Stimulated activated CD8-positive, alpha-beta memory T cell treated with anti-CD3 and anti-CD28 coated beads, Interleukin-7, amount 100 ng/mL, for 48 hours (primary cell): ENCODE measurements around the gene SLC35A5.
"Not testable (repeated sequence)": the region's sequence is repeated elsewhere in the genome, so short reads cannot be mapped to it uniquely, and the experiment has no call there.

Experiments used
- DNase-seq, 2 donors: peaks; one replicate each; pipeline ENCODE4 v3.0.0-alpha.2; 2020; ENCODE audit warnings: low read depth in 1 of 2; ENCODE audit errors: extremely low read depth in 1 of 2

The SLC35A5 gene, protein sequence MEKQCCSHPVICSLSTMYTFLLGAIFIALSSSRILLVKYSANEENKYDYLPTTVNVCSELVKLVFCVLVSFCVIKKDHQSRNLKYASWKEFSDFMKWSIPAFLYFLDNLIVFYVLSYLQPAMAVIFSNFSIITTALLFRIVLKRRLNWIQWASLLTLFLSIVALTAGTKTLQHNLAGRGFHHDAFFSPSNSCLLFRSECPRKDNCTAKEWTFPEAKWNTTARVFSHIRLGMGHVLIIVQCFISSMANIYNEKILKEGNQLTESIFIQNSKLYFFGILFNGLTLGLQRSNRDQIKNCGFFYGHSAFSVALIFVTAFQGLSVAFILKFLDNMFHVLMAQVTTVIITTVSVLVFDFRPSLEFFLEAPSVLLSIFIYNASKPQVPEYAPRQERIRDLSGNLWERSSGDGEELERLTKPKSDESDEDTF

DNA sequence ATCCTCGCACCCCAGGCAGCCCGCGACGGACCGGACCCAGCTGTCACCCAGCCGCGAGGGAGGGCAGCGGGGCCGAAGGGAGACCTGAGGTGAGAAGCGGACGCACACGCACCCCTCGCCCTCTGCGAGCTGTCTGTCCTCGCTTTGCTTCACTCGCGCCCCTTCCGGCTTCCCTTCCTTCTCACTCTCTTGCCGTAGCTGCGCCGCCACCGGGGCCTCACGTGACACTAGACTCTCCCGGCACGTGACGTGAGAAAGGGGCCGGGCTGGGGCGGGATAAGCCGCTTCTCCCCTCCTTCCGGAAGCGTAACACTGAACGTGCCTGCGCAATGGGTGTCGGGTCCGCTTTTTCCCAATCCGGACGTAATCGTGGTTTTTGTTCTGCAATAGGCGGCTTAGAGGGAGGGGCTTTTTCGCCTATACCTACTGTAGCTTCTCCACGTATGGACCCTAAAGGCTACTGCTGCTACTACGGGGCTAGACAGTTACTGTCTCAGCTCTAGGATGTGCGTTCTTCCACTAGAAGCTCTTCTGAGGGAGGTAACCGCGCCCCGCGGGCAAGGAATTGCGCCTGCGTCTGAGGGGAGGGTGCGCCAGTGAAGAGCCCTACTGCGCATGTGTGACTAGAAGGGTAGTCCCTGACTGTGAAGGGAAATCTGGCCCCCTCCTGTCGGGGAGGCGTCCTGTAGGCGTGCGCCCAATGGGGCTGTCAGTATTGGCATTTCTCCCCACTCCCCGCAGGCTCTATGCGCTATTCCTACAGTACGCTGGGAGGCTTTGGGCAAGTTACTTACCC is at the start of gene SLC35A5, which contains the start of gene ATG3:
Gene SLC35A5, plus strand, starts transcription at position 312 of the 796 bp plus-strand sequence. CDS start 1,359 bp downstream, outside the sequence.
Gene ATG3, minus strand, starts transcription at position 229 of the 796 bp plus-strand sequence. CDS start 434 bp downstream, outside the sequence.
- DNase-seq = peak; percentile 97 to 99

DNA sequence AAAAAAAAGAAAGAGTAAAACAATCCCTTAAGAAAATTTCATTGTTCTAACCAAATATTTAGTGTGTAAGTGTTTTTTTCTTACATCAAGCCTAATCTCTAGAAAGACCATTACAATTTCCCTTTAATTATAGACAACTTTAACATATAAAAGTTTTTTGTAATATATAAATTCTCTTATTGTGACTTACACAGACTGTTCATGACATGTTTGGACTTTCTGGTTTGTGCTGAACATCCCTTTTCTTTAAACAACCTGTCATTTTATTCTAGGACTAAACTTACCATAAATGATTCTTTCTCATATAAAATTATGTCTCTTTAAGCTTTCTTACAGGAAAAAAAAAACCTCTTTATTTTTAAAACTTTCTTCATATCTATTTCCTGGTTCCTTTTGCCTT is 49.5 kb upstream of the SLC35A5 start:
- DNase-seq = no peak

DNA sequence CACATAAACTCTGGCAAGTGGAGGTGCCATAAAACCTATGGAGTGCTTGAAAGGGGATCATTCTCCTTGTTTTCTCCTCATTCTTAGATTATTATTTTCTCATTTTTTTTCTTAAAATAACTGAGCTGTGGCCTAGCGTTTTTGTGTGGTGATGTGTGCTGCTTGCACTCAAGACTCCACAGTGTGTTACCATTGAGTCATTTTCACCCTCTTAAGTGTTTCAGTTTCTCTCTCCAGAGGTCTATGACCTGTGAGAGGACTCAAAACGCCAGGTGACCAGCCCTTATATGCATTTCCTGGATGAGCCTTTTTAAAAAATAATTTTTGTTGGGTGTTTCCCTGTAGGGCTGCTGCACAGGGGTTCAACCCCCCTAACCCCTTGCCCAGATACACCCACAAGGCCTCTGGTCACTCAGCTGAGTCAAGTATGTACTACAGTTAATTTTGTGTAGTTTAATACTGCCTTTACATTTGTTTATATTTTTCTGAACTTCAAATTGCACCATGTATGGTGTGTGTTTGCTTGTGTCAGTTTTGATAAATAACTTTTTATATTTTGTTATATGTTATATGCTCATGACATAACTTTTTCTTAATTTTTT is 47.2 kb upstream of the SLC35A5 start:
- DNase-seq = no peak

DNA sequence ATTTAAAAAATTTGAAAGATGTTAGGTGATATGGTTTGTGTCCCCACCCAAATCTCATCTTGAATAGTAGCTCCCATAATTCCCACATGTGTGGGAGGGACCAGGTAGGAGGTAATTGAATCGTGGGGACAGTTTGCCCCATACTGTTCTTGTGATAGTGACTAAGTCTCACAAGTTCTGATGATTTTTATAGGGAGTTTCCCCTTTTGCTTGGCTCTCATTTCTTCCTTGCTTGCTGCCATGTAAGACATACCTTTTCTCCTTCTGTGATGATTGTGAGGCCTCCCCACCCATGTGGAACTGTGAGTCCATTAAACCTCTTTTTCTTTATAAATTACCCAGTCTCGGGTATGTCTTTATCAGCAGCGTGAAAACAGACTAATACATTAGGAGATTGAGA is 42.9 kb upstream of the SLC35A5 start:
- not testable (repeated sequence) for DNase-seq

DNA sequence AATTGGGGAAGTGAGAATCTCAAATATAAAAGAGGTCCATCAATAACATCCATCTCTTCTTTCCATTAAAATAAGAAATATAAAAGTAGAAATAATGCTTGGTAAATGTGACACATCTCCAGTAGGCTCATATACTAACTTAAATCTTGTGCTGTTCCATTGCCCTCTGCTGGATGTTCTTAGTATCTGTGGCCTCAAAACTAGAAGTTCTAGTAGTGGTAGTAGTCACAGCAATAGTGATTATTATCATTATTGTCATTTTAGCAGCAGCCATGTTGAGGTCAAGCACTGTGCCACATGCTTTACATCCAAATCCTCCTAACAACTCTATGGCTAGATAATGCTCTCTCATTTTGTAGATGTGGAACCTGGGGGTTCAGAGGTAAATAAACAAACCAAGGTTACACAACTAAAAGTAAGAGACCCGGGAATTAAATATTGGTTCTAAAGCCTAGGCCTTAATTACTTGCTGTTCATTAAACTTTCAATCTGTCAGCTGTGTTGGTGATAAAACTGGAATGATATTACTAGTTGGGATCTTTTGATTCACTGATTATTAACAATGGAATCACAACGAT is 42.3 kb upstream of the SLC35A5 start:
- no peak for DNase-seq

DNA sequence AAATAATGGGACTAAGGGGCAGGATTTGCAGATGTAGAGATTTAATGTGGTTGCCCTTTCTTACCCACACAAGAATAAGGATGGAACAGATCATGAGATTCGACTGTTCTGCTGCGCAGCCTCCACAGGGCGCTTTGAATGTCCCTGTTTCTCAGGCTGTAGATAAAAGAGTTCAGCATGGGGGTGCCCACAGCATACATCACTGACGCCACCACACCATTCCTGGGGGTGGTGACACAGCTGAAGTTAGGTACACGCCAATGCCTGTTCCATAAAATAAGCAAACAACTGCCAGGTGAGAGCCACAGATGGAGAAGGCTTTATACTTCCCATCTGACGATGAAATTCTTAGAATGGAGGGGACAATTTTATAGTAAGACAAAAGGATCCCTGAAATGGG is 37.7 kb upstream of the SLC35A5 start:
- DNase-seq = not testable (repeated sequence)

DNA sequence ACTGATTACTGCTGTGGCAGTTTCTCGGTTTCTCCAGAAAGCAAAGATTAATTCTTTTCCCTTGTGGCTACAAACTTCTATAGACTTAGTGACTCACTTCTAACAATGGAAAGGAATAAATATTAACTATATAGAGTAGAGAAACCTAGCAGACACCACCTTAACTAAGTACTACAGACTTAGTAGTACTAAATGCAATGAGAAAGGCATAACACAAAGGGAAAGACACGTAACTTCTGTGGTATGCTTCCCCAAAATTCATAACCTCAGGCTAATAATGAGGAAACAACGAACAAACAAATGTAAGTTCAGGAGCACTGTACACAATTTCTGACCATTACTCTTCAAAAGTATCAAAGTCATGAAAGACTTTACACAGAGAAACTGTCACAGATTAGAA is 31.3 kb upstream of the SLC35A5 start:
- no peak for DNase-seq

DNA sequence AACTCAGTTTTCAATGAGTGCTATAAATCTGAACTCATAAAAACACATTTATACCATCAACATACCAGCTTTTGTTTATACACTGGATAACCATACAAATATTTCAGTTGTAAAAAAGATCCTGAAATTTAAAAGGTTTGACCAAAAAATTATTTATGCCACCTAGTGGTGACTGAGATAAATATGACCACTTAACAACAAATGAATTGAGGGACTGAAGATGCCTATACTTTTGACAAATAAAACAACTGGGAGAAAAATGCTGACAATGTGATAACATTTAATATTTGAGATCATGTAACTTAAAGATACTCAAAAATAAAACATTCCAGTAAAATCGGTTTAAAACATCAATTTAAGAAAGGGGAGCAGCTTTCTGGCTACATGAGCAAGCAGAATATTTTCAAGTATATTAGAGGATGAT is 30.5 kb upstream of the SLC35A5 start:
- no peak for DNase-seq

DNA sequence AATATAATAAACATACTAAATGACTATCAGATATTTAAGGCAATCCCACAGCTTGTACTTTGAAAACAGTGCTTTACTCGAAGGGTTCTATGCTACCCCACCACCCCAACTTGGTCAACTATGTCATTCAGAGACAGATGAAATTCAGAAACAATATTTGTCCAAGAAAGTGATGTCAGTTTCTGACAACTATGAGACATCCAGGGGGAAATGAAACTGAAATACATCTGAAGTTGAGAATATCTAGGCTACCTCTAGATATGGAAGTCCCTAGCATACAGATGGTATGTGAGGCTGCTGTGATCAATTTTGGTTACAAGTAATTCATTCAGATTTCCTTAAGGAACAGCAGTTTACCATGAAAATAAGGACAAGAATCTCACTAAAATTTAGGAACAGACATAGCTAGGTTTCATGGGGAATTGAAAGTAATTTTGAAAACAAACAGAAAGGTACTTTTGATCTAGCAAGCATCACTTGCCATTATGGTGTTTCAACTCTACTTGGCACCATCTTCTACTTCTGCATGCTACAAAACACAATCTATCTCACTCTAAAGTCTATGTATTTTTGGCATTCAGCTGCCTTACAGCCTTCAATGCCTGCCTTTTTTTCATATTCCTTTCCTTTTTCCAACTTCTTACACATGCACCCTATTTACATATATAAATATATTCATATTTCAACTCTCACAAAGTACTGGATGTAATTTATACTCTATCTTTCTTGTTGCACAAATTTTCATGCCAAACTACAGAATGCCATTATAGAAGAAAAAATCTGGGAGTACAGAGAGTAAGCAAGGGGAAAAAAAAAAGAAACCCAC is 21.8 kb upstream of the SLC35A5 start:
- DNase-seq = no peak

DNA sequence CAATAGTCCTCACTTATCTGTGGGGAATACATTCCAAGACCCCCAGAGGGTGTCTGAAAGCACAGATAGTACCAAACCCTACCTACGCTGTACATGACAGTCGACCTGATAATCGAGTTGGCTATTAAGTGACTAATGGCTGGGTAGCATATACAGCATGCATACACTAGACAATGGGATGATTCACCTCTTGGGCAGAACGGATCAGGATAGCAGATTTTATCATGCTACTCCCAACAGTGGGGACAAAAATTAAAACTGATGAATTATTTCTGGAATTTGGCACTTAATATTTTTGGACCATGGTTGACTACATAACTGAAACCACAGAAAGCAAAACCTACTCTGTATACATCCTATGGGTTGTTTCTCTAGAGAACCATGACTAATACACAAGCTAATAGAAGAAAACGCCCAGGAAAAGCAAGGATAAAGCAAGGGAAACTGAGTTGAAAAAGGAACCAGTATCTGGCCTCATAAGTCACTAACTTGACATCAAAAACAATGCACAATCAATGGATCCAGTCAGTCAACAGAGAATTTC is 15.6 kb upstream of the SLC35A5 start:
- DNase-seq = no peak

DNA sequence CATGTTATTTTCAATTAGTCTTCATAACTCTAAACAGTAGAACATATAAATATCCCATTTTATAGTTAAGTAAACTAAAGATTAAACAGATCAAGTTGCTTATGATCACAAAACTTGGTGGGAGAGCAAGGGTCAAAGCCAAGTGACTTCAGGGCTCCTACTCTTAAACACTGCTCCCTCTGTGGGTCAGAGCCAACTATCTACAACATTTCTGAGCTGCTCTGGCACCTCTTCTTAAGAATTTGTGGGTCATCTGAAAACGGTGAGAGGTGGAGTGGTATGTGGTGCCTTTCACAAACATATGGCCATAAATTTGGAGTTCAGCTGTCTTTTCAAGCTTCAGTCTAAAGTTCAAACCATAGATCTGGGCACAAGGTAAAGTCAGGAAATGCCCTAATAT is 11.0 kb upstream of the SLC35A5 start:
- DNase-seq = no peak

DNA sequence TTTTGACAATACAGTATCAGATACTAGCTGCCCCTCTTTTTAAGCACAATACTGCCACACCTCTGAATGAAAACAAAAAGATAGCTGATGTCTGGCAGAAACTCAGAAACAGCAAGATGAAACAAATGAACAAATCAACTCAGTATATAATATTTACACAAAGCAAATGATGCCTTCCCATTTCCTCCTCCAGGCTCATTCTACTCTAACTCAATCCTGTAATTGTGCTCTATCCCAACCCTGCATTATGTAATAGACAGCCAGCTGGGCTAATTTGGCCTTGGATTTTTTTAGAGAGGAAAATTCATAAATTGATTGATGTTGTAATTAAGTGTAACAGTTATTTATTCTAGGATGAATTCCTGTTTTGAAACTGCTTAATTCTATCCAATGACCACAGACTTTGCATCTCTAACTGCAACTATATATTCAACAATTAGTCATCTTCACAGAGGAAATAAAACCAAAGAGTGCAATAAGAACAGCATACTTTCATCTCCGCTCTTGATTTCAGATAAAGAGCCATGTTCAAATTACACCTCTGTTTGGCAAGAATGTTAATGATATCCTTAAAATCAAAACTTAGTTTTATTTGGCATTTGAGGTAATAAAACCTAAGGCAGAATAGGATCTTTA is 6.2 kb upstream of the SLC35A5 start:
- DNase-seq = no peak

DNA sequence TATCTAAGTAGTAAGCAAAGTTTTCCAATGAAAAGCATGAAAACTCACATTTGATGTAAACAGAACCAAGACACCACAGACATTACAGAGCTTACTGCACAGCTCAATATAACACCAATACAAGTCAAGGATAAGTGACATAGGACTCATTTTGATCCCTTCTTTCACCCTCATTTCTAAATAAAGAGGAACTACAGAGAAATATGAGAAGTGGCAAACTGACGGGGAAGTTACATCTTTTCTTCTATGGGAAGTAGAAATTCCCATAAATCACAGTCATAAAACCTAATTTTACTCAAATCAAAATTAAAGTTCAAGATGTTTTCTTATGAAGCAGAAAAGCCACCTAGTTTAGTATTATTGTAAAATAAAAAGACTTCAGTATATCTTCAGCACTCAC is 3.9 kb upstream of the SLC35A5 start:
- DNase-seq = no peak

DNA sequence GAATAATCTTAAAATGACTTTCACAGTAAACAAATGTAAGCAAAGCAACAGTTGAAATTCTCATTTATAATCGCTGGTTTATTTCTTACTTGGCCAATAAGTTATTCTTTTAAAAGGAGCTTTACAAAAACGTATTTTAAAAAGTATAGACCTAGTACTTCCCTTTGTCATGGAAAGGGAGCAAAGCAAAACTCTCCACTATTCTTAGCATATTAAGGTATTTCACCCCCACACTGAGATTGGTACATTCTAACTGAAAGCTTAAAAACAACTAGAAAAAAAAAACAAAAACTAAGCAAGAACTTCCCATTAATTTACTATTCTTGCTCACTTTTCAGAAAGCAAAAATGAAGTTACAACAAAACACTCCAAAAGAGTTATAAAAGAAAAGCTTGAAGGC is 1.5 kb upstream of the SLC35A5 start:
- no peak for DNase-seq

DNA sequence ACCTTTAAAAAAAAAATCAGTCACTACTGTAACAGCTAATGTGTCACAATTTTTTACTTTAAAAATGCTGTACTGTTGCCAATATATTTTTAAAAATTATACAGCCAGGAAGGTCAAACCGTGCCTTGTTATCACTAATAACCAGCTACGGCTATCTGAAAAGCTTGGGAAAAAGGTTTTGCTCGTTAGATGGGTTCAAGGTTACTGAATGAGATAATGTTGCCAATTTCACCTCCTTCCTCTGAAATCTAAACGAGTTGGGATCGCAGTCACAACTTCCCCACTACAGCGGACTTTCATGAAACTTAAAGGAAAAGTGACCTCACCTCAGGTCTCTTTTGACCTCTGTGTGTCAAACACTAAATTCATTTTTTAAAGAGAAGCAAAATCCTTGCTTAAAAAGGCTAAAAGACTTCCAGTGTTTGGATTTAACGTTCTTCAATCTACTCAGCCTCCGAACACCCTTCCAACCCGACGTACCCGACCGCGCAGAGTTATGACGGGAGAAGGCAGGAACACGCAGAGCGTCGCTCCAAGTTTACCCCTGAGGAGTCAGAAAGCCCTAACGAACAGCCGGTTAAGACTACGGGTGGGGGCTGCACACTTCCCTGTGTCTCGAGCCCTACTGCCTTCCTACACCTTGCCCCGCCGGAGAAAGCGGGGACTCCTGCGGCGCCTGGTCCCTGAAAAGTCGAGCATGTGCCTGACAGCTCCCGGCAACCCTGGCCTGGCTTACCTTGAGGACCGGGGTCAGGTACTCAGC is 943 bp upstream of the SLC35A5 start:
- peak; percentile 55 to 67 for DNase-seq

DNA sequence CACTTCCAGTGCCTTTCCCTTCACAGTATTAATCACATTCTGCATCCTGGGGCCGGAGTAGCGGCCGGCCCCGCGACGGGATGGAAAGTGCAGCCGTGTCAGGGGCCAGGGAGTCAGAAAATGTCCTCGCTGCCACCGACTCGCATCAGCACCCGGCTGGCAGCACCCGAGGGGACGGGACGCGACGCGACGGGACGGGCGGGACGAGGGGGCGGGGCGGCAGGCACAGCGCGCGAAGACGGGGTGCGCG is 436 bp upstream of the SLC35A5 start:
- DNase-seq = no peak

DNA sequence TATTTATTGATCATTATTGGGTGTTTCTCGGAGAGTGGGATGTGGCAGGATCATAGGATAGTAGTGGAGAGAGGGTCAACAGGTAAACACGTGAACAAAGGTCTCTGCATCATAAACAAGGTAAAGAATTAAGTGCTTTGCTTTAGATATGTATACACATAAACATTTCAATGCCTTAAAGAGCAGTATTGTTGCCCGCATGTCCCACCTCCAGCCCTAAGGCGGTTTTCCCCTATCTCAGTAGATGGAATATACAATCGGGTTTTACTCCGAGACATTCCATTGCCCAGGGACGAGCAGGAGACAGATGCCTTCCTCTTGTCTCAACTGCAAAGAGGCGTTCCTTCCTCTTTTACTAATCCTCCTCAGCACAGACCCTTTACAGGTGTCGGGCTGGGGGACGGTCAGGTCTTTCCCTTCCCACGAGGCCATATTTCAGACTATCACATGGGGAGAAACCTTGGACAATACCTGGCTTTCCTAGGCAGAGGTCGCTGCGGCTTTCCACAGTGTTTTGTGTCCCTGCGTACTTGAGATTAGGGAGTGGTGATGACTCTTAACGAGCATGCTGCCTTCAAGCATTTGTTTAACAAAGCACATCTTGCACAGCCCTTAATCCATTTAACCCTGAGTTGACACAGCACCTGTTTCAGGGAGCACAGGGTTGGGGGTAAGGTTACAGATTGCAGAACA is 2.5 kb downstream of the SLC35A5 start:
- not testable (repeated sequence) for DNase-seq

DNA sequence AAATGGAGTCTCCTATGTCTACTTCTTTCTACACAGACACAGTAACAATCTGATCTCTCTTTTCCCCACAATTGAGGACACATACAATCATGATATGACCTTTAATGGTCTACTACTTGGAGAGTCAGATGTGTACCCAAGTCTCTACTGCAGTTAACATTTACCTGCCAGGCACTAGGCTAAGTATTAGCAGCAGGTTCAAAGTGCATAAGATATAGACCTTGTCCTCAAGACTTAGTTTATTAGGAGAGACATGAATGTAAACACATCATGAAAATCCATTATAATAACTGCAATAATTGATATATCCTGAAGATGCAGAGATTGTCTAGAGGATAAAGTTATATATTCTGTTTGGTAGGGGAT is 3.1 kb downstream of the SLC35A5 start:
- DNase-seq = no peak

DNA sequence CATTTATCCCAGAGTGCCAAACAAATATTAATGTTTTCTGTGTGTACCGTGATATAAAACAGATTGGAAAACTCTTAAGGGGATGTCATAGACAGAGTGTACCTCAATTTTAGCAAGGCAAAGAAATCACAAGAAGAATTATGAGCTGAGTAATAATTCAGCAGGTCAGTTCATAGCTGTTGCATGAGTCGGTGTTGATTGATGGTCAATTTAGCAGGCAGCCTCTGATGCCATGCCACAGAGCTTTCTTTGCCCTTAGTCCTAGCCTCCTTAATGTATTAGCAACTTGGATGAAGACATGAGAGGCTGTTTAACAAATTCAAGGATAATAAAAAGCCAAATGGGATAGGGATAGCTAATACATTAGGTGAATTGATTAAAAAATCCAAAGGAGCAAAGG is 6.8 kb downstream of the SLC35A5 start:
- DNase-seq = no peak
